ENCODE results near the gene ABCA2.
"Not testable (repeated sequence)": the region's sequence is repeated elsewhere in the genome, so short reads cannot be mapped to it uniquely, and the experiment has no call there.

The ABCA2 gene

DNA sequence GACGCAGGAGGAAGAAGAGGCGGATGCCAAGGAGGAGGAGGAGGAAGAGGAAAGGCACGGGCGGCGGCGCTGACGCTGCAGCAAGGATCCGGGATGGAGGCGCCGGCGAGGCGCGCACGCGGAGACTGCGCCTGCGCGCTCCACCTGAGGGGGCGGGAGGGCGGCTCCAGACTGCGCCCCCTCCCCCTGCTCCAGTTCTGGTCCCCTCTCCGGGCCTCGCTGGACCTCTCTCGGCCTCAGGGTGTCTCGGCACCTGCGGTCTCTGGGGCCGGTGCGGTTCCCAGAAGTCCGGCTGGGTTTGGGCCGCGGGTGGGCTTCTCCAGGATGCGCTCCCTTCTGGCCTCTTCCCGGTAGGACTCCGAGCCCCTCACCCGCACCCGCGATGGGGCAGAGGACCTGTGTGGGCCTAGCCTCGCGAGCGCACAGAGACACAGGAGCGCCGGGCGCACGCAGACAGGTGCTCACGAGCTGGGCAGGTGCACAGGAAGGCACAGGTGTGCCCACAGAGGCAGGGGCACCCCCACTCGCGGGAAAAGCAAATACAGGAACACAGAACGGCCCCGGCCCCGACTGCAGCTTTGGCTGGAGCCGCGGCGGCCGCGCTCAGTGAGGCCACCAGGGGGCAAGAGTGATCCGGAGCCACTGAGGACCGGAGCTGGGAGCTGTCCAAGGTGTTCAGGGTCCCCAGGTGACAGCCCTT lies 18.2 kb upstream of the ABCA2 start, which contains the start of gene NPDC1:
Gene NPDC1 (minus strand): TSS at position 90 of the 700 bp plus-strand sequence. CDS start 188 bp downstream, outside the sequence.
- peak; percentile 96 for DNase-seq

DNA sequence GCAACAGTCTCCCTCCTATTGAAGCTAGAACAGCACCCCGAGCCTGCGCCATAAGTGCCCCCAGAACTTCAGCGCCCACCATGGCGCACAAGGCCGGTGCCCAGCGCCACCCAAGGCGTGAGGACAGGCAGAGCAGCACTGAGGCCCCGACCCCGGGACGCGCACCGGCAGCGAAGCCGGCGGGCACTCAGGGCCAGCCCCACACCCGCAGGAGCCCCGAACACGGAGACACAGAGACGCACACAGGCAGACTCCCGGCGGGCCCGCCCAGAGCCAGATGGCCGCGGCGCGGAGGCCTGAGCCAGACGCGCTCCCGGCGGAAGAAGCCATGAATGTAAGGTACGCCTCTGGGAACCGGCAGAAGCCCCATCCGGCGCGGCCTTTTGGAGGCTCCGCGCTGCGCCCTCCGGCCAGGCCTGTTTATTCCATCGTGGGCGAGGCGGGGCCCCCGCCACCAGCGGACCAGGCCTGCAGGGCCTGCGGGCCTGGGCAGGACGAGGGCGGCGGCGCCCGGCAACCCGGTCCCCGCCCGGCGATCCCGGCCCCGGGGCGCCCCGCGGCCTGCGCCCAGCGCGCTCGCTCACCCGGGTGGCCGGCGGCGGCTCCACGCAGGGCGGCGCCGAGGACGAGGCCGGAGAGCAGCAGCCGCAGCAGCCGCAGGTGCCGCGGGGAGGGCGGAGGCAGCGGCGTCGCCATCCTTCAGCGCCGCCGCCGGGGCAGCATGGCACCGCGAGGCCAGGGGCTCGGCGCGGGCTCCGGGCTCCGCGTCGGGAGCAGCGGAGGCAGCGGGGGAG lies 17.5 kb upstream of the ABCA2 start:
- peak; percentile 75 for DNase-seq

DNA sequence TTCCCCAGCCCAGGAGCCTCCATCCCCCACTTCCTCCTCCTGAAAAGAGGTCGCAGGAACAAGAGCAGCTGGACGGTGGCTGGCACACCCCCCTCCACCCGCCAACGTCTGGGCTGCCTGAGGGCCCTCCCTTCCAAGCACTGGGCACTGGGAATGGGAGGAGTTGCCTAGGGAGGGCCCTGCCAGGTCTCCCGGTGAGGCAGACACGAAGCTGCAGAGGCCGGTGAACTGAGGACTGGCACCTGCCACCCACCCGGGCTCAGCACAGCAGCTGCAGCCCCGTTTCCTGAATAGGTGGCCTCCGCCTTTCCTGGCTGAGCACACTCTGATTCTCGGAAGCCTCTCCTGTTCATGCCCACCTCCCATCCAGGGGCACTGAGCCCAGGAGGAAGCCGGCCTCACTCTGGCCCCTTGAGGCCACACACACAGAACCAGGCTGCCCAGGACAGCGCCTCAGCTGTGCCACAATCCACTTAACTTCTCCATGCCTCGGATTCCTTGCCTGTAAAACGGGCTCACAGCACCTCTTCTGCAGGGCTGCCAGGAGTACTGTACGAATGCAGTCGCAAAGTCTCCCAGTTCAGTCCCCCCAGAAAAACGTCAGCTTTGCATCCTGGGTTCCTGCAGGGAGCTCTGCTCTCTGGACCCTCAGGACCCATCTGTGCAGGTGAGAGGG lies 16.6 kb upstream of the ABCA2 start:
- no peak for DNase-seq

DNA sequence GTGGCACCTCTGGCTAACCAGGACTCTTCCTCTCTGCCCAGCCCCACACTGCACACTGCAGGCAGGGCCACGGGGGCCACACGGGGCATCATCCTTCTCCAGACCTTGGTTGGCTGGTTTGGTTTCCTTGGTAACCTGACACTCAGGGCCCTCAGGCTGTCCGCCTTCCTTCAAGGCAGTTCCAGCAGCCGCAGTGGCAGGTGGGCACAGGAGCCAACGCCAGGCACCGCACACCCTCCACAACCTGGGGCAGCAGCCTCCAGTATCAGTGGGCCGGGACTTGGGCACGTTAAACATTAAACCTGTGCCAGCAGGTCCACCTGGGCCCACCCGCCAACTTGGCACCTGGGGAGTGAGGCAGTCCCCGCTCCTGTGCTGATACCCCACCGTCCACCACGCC lies 16.0 kb upstream of the ABCA2 start:
- no peak for DNase-seq

DNA sequence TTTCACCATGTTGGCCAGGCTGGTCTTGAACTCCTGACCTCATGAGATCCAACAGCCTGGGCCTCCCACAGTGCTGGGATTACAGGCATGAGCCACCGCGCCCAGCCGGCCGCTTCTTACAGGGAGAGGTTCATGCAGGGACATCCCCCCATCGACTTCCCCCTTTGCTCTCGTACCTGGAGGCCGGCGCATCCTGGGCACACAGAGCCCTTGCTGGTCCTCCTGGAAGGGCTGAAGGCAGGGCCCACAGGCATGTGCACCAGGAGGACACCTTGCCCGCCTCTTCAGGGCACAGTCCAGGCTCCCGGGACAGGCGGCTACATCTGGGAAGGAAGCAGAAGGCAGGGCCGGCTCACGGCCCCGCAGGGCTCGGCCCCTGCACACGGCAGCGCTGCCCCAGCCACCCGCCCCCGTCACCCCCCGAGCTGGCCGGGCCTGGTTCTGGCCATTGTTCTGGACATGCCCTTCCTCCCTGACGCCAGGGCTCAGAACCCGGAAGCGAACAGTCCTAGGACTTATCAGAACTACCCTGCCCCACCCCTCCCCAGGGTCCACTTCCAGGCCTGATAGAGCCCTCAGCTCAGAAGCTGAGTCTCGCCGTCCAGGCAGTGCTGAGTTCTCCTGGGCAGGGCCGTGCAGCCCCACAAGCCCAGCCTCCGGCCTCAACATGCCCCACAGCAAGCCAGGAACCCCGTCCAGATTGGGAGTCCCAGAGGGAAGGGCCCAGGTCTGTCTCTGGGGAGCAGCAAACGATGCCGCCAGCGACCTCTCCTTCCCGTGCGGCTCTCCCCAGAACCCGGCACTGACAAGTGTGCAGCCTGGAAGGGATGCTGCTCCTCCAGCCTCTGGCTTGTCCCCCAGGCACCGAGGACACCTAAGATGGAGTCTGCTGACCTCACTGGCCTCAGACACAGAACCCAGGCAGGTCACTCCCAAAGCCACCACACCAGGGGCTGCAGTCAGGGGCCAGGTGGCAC lies 15.0 kb upstream of the ABCA2 start:
- no peak for DNase-seq

DNA sequence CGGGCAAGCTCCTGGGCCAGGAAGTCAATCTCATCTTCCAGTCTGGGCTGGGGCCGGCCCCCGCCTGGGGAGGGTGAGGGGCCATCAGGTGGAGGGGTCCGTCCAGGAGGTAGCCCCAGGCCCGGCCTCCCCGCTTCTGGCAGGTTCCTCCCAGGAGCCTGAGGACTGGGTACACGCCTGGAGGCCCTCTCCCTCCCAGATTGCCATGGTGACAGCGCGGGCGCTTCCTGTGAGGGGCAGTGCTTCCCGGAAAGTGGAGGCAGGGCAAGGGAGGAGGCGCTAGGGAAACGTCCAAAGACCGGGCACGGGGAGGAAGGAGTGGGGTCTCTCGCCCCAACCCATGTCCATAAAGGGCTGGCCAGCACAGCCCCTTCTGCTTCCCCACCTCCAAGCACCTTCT lies 13.1 kb upstream of the ABCA2 start:
- DNase-seq, result no peak

DNA sequence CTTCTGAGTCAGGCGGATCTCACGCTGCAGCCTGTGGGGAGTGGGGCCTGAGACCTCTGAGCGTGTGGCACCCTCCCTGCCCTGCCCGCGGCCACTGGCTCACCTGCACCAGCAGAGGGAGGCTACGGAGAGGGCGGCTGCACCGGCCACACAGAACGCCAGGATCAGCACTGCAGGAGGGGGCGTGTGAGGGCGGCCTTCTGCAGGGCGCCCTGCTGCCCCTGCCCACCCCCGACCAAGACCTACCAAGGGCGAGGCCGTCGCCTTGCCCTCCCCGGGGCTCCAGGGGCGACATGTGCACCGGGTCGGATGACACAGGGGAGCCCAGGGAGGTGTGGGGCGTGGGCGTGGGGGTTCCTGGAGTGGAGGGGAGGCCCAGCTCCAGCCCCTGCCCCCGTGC lies 12.5 kb upstream of the ABCA2 start:
- no peak for DNase-seq

DNA sequence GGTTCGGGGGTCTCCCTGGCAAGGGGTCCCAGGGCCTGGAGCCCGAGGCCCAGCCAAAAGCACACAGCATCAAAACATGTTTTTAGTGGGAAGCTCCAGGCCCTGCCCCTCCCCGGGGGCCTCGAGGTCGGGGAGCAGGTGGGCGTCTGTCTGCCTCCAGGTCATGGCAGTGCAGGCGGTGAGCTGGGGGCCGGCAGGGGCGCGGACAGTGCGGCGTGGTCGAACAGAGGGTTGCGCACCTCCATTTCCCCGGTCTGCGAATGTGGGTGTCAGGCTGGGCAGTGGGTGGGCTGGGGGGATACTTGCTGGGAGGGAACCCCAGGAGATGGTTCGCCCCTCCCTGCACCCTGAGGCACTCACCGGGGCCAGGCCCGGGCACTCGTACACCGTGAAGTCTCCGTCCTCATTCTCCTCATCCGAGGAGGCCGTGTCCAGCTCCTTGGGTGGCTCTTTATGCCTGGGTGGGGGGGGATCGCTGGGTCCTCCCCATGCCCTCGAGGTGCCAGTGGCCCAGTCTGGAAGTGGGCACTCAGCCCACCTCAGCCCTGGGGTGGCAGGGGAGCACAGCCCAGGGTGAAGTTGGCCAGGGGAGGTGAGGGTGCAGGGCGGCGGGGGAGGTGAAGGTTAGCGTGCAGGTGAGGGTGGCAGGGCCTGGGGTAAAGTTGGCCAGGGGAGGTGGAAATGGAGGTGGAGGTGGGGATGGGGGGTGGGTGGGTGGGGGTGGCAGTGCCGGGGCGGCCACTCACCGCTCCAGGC lies 11.8 kb upstream of the ABCA2 start:
- DNase-seq, result no peak

DNA sequence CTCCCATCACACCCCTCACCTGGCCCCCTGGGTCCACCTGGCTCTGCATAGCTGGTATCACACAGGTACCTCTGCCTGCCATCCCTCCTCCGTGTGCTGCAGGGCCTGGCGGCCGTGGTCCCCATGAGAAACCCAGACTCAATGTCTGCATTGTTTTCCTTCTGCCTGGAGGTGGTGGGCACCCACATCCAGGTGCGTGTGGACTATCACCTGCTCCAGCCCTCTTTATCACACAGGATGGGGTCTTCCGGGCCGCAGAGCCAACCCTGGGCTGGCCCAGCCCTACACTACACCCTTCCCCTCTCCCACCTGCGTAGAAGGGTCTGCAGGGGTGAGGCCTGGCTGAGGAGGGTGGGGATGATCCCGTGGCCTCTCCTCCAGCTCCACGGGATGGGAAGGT lies 10.9 kb upstream of the ABCA2 start:
- no peak for DNase-seq

DNA sequence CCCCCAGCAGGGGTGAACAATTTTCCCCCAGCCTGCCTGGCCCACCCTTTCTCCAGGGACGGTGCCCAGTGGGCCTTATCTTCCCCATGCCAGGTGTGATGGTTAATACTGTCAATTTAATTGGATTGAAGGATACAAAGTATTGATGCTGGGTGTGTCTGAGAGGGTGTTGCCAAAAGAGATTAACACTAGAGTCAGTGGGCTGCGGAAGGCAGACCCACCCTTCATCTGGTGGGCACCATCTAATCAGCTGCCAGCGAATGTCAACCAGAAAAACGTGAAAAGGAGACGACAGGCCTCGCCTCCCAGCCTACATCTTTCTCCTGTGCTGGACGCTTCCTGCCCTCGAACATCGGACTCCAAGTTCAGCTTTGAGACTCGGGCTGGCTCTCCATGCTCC lies 9.4 kb upstream of the ABCA2 start:
- no peak for DNase-seq

DNA sequence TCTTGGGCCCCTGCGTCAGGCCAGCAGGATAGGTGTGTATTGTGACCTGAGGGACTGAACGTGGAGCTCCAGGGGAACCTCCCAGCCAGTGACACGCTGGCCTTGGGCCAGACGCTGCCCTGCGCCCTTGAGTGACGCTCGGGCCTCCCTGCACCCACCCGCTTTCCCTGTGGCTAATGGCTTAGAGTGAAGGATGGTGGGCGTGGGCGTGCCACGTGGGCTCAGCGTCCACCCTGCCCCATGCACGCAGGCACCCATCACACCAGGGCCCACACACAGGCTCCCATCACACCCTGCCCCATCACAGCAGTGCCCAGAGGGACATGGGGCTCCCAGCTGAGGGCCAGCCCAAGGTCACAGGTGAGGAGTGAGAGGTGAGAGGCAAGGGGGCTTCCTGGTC lies 9.0 kb upstream of the ABCA2 start:
- no peak for DNase-seq

DNA sequence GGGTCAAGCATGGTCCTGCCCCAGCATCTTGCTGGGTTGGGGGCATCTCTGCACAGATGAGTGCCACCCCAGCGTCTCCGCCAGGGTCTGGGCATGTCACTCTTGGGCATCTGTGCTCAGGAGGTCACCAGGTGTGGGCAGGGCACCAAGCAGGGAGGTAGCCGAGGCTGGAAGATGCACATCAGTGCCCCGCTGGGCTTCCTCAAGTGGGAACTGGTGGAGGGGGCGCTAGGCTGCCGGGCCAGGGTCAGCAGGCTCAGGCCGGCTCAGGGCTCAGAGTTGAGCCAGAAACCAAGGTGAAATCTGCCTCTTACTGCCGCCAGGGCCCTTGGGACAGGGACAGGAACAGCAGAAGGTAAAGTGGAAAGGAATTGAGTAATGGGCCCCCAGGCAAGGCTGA lies 7.9 kb upstream of the ABCA2 start:
- DNase-seq, result no peak

DNA sequence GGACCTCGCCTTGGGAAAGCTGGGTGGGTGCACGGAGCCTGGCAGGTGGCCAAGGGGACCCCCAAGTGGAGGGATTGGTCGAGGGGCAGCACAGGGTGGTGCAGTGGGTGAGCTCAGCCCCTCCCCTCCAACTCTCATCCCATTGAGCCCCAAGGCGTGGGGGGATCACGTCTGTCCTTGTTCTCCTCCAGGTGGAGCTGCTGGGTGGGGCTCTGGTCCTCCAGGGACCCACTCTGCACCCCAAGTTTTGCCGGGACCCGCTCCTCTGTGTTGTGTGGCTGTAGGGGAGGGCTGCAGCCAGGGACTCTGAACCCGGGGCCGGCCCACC lies 7.4 kb upstream of the ABCA2 start:
- no peak for DNase-seq

DNA sequence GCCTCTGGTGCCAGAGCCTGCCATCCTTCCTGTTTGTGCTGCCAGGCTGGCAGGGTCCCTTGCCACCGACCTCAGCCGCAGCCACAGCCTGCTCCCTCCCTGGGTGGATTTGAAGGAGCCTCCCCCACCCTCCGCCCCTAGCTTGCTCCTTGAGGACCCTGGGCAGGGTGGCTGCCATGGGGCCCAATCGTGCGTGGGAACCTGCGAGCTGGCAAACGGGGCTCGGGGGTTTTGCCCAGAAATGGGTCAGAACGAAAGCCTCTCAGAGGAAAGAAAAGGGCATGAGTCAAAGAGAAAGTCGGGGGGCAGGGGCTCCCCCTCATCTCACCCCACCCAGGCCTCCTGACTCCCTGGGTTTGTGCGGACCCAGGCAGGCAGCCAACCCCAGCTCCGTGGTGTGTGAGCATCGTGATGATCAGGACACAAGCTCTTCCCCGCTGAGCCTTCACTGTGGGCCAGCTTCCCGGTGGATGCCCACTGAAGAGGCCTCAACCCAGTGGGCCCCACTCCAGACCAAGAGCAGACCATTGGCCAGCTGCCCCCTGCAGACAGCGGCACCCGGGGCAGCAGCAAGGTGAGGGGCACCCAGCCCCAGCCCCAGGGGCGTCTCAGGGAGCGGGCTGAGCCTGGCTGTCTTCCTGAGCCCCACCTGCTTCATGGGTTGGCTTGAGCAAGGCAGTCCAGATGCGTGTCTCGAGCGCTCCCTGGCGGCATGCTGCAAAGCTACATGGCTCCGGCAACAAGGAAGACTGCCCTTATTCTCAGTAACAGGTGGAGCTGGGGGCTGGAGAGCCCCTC lies 6.9 kb upstream of the ABCA2 start:
- DNase-seq, result peak; percentile 94

DNA sequence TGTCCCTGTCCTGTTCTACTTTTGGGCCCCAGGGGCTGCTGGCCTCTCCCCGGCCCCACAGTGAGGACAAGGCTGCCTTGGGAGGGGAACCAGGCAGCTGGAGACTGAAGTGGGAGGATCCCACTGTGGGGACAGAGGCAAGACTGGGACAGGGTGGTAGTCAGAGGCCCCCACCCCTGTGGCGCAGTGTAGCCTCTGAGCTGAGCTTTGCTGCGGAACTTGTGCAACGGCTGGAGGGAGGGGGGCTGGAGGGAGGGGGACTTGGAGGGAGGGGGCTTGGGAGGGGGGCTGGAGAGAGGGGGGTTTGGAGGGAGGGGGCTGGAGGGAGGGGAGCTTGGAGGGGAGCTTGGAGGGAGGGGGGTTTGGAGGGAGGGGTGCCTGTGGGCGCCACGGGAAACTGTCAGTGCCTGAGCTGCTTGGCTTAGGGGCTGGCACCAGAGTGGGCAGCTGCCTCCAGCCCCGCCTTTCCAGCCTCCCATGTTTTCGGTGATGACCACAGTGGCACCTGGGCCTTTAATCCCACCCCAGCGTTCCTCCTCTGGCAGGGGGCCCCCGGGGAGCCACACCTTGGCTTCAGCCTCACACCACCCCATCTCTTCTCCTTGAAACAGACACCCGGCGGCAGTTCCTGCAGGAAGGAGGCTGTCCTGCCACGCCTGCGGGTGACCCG lies 6.1 kb upstream of the ABCA2 start:
- DNase-seq, result no peak

DNA sequence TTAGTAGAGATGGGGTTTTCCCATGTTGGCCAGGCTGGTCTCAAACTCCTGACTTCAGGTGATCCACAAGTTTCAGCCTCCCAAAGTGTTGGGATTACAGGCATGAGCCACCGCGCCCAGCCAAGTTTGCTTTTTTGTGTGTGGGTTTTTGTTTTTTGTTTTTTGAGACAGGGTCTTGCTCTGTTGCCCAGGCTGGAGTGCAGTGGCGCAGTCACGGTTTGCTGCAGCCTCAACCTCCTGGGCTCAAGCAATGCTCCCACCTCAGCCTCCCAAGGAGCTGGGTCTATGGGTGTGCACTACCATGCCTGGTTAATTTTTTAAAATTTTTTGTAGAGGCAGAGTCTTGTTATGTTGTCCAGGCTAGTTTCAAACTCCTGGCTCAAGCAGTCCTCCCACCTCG lies 5.4 kb upstream of the ABCA2 start:
- not testable (repeated sequence) for DNase-seq

DNA sequence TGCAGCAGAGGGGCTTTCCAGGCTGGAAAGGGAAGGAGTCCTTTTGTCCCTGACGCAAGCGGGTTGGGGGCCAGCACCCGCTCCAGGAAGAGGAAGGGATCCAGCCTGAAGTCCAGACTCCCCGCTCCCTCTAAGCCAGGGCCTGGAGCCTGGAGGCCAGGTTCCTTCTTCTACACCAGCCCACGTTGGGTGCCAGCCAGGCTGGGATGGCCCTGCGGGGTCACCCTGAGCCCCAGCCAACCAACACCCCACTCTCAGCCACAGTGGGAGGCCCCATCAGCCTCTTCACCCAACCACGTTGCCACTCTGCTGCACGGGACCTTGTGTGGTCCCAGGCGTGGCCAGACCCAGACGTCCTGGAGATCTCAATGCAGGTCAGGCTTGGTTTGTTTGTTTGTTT lies 4.8 kb upstream of the ABCA2 start:
- no peak for DNase-seq

DNA sequence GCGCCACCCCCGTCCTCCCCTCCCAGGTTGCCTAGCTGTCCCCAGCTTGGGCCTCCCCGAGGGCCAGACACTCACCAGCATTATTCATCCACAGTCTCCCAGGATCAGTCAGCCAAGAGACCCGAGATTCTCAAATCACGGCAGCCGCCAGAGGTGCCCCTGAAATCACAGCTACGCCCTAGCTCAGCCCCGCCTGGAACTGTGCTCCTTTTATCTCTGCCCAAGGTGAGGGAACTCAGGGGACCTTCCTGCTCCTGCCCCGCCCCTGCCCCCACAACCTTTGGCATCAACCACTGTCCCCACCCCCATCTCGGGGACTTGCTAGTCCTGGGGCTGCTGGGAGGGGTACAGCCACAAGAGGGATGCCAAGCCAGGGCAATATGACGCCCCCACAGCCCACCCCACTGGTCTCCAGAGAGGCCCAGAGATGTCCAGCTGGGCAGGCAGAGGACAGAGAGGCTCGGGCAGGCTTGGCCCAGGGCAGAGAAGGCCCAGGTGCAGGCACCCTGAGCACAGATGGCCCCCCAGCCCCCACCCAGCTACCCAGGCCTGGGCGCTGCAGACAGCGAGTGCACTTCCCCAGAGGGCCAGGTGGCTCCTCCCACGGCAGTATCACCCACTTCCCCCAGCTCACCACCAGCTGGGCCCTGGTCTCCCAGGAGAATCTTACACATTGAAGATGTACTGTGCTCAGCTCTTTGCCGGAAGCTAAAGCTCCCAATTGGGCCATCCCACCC lies 4.0 kb upstream of the ABCA2 start, which contains the start of gene FUT7:
Gene FUT7 (minus strand): TSS at position 185 of the 737 bp plus-strand sequence. CDS start 97 bp downstream, at position 88.
- peak; percentile 81 for DNase-seq

All from RPMI8226 (cell line).